HG02678 (cell line): Measurements from ENCODE around the gene CLSTN1.
"Not testable (repeated sequence)": the region's sequence is repeated elsewhere in the genome, so short reads cannot be mapped to it uniquely, and the experiment has no call there.

Experiments used
- ATAC-seq: cut with Tn5 transposase; IDR thresholded peaks from one replicate; pipeline ENCODE4 v1.9.1; 2021; ENCODE audit warnings: mild to moderate bottlenecking, moderate library complexity; ENCODE audit not compliant: unreplicated experiment

The CLSTN1 gene

GRCh38 chr1:9717193-9718005, 106.4 kb downstream of the CLSTN1 start:
- peak; percentile 83 for ATAC-seq

GRCh38 chr1:9716404-9717192, 107.2 kb downstream of the CLSTN1 start:
- no peak for ATAC-seq

DNA sequence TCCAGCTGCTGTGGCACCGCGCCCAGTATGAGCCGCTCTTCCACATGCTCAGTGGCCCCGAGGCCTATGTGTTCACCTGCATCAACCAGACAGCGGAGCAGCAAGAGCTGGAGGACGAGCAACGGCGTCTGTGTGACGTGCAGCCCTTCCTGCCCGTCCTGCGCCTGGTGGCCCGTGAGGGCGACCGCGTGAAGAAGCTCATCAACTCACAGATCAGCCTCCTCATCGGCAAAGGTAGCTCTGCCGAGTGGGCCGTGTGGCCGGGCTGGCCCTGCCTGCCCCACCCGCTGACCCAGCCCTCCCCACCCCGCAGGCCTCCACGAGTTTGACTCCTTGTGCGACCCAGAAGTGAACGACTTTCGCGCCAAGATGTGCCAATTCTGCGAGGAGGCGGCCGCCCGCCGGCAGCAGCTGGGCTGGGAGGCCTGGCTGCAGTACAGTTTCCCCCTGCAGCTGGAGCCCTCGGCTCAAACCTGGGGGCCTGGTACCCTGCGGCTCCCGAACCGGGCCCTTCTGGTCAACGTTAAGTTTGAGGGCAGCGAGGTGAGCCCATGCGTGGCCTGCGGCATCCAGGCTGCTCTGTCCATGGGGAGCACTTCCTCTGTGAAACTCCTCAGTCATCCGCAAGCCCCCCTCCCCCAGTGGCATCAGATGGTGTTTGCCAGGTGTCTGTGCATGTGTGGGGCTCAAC, 108.1 kb downstream of the CLSTN1 start:
- no peak for ATAC-seq

GRCh38 chr1:9714257-9714718, 109.5 kb downstream of the CLSTN1 start:
- ATAC-seq, result no peak

GRCh38 chr1:9712767-9713166, 111.0 kb downstream of the CLSTN1 start:
- ATAC-seq, result not testable (repeated sequence)

DNA sequence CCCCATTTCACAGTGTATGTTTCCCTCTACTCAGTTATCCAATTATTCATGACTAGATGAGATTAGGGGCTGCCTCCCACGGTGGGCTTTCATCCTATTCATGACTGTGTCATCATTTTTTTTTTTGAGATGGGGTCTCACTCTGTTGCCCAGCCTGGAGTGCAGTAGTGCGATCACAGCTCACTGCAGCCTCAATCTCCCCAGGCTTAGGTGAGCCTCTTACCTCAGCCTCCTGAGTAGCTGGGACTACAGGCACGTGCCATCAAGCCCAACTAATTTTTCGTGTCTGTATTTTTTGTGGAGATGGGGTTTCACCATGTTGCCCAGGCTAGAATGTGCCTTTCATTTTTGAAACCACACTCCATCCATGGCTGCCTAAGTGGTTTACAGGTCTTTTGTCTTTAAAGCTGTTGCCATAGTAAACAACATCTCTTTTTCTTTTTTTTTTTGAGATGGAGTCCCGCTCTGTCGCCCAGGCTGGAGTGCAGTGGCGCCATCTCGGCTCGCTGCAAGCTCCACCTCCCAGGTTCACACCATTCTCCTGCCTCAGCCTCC, 112.2 kb downstream of the CLSTN1 start:
- ATAC-seq, result no peak

DNA sequence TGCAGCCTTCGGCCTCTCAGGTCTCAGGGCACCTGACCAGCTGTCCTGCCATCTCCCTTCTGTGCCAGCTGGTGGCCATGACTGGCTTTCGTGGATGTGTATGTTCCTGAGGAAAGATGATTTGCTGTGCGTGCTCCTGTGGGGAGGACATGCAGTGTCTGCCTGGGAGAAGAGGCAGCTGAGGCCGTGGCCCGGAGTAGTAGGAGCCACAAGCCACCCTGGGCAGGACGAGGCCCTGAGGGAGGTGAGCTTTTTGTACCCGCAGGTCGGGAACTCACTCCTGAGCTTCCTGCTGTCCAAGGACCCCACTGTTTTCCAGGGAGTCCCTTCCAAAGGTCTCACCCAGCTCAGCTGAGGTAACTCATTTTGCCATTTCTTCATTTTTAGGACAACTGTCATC, 113.7 kb downstream of the CLSTN1 start:
- ATAC-seq, result no peak

- no peak for ATAC-seq
These were observed 117.6 kb downstream of the CLSTN1 start for GRCh38 chr1:9706178-9706577.

- no peak for ATAC-seq
These were observed 118.2 kb downstream of the CLSTN1 start for GRCh38 chr1:9705337-9706093.

GRCh38 chr1:9703681-9704080, 120.1 kb downstream of the CLSTN1 start:
- no peak for ATAC-seq

DNA sequence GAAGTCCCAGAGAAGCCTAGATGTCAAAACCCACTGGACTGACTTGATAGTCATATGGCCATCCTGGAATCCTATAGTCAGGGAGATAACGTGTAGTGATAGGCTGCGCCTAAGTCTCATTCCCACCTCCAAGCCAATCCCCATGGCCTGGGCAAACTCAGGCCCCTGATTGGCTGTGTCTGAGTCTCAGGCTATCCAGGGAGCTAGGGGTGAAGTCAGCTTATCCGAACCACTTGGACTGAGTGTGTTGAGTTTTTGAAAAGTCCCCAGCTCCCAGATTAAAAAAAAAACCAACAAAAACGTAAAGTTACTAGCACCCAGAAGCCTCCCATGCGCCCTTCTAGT, 120.6 kb downstream of the CLSTN1 start:
- no peak for ATAC-seq

- ATAC-seq, result no peak
These were observed 122.1 kb downstream of the CLSTN1 start for GRCh38 chr1:9701665-9702064.

DNA sequence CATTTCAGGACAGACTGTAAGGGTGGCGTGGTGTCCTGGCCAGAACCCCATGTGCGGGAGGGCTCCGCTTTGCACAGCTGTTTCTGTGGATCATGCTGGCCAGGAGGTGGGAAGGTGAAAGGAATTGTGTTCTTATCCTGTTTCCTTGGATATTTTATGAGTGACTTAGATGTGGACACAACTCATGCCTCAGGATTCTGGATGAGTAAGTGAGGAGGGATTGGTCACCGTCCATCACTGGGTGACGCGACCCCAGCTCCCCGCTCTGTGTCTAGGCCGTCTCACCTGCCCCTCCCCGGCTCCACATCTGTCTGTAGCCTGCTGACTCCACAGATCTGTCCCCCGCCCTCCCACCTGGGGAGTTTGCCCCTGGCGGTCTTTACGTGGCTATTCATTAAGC, 123.4 kb downstream of the CLSTN1 start:
- no peak for ATAC-seq

DNA sequence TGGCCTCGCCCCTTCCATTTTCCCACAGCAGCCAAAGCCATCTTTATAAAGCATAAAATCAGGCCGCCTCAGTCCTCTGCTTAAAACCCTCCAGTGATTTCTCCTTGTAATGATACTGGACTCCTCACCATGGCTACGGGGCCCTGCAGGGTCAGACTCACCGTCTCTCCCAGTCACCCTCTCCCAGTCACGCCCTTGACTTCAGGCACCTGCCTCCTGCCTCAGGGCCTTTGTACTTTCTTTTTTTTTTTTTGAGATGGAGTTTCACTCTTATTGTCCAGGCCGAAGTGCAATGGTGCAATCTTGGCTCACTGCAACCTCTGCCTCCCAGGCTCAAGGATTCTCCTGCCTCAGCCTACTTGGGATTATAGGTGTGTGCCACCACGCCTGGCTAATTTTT, 124.4 kb downstream of the CLSTN1 start:
- no peak for ATAC-seq

DNA sequence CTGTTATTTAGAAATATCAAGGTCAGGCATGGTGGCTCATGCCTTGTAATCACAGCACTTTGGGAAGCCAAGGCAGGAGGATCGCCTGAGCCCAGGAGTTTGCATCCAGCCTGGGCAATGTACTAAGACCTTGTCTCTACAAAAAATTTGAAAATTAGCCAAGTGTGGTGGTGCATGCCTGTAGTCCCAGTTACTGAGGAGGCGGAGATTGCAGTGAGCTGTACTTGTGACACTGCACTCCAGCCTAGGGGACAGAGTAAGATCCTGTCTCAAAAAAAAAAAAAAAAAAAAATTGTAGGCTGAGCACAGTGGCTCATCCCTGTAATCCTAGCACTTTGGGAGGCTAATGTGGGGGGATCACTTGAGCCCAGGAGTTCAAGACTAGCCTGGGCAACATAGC, 127.0 kb downstream of the CLSTN1 start:
- ATAC-seq, result no peak

- no peak for ATAC-seq
These were observed 132.1 kb downstream of the CLSTN1 start for GRCh38 chr1:9691691-9692090.

DNA sequence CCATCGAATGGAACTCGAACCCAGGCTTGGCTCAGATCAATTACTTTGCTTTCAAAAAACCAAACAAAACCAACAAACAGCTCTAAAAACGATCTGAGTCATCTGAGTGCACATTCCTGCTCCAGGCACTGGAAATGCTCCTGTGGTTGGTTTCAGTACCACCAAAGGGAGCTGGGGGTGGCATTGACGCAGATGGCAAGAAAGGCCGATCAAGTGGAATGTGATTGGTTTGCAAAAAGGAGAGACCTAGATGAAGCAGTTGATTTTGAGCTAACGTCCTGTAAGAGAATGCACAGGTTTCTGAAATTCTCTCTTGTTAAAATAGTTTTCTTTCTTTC, 132.7 kb downstream of the CLSTN1 start:
- ATAC-seq, result no peak

GRCh38 chr1:9690440-9691107, 133.2 kb downstream of the CLSTN1 start:
- ATAC-seq, result no peak

- no peak for ATAC-seq
These were observed 133.8 kb downstream of the CLSTN1 start for GRCh38 chr1:9689971-9690381.

DNA sequence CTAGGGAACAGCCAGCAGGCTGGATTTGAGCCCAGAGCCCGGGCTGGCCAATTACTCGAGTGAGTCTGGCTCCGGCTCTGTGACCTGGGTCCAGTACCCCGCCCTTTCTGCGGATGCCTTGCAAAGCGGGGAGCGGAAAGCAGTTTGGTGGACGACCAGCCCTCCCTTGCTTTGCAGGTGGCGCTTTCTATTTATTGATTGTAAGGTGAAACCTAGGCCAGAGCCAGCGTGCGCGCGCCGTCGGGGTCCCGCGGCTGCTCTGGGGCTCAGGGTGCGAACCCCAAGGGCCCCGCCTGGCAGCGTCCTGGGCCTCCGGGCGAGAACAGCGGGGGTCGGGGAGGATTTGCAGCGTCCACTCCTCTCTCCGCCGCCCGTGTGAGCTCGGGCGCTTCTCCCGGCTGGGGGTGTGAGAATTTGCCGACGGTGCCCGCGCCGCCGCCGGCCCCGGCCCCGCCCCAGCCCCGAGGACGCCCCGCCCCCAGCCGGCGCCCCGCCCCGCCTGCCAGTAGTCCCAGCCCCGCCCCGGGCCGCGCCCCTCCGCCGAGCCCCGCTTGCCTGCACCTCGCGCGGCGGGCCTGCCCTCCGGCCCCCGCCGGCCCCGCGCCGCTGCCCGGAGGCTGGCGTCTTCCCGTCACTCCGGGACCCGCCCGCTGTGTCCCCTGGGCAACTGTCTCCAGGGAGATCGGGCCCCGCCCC, 134.6 kb downstream of the CLSTN1 start:
- ATAC-seq, result peak; percentile 58
